ENCODE results near the gene EVA1C. TPM values are rescaled to one million over a fixed set of nuclear protein-coding genes. Genes with fewer than 3 reads are reported as not detected.
A peak's percentile ranks its signal among the peaks of the same experiment; 100 is the strongest.
"Not testable (repeated sequence)": the region's sequence is repeated elsewhere in the genome, so short reads cannot be mapped to it uniquely, and the experiment has no call there.

EVA1C gene
- total RNA-seq, 1 donor from 2014 or later = 2.1 TPM

- H3K27me3 Mint-ChIP-seq (ENCODE audit: low read depth) = peaks cover 16% of the 10 kb centered on the region
- no peak overlapping the region for H3K27ac Mint-ChIP-seq
- no peak for DNase-seq (ENCODE audit: low spot score in 2 of 2, unreplicated experiment in 2 of 2)
- TF ChIP-seq, protein P1, sequence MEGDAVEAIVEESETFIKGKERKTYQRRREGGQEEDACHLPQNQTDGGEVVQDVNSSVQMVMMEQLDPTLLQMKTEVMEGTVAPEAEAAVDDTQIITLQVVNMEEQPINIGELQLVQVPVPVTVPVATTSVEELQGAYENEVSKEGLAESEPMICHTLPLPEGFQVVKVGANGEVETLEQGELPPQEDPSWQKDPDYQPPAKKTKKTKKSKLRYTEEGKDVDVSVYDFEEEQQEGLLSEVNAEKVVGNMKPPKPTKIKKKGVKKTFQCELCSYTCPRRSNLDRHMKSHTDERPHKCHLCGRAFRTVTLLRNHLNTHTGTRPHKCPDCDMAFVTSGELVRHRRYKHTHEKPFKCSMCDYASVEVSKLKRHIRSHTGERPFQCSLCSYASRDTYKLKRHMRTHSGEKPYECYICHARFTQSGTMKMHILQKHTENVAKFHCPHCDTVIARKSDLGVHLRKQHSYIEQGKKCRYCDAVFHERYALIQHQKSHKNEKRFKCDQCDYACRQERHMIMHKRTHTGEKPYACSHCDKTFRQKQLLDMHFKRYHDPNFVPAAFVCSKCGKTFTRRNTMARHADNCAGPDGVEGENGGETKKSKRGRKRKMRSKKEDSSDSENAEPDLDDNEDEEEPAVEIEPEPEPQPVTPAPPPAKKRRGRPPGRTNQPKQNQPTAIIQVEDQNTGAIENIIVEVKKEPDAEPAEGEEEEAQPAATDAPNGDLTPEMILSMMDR (IDR thresholded peaks at IDR 0.05; ENCODE audit: unreplicated experiment) = no peak
- H3K9me3 Mint-ChIP-seq = peaks cover 13% of the 10 kb centered on the region
- H3K4me3 Mint-ChIP-seq = no peak overlapping the region
- peaks cover 36% of the 10 kb centered on the region for H3K4me1 Mint-ChIP-seq
- H3K36me3 Mint-ChIP-seq = peaks cover 9% of the 10 kb centered on the region
Measured at GRCh38 chr21:32426592-32427051, 14.1 kb downstream of the EVA1C start.

GRCh38 chr21:32427958-32428623 lies 15.6 kb downstream of the EVA1C start:
- no peak for DNase-seq (ENCODE audit: low spot score in 2 of 2, unreplicated experiment in 2 of 2)
- H3K27me3 Mint-ChIP-seq (ENCODE audit: low read depth) = peaks cover 12% of the 10 kb centered on the region
- TF ChIP-seq, protein P1 (IDR thresholded peaks at IDR 0.05; ENCODE audit: unreplicated experiment) = no peak
- no peak overlapping the region for H3K4me3 Mint-ChIP-seq
- peaks cover 12% of the 10 kb centered on the region for H3K9me3 Mint-ChIP-seq
- H3K27ac Mint-ChIP-seq = peak overlapping the region; percentile 90
- H3K4me1 Mint-ChIP-seq = peaks cover 36% of the 10 kb centered on the region
- peaks cover 4% of the 10 kb centered on the region for H3K36me3 Mint-ChIP-seq

DNA sequence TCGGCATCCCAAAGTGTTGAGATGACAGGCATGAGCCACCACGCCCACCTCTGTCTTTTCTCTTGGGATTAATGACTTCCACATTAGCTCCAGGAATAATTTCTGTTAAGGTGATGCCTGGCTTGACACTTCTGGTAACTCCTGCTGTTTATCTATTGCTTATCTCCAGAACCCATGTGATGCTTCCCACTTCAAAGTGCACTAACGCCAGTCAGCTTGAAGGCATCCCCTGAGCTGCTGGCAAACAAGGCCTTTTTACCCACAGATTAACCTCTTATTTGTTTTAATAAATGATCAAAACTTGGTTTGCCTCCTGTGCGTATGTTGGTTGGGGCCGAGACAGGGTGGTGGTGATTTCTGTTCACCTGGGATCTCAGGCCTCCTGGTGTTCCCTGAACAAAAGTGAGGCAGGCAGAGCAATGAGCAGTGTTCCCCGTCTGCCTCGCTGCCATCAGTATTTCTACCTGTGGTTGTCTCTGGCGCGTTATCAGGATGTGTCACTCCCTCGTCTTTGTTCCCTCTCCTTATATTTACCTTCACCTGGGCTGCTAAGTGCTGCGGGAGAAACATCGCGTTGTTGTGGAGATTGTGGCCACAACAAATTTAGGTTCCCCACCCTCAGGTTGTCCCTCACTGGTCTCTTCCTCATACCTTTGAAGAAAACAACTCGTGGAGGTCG lies 20.6 kb downstream of the EVA1C start:
- not testable (repeated sequence) for H3K4me1 Mint-ChIP-seq; H3K4me3 Mint-ChIP-seq; H3K27ac Mint-ChIP-seq; H3K36me3 Mint-ChIP-seq; DNase-seq (ENCODE audit: low spot score in 2 of 2, unreplicated experiment in 2 of 2)
- Mint-ChIP-seq H3K9me3 (peaks cover 11% of the 10 kb centered on the region), H3K27me3 (ENCODE audit: low read depth) (peaks cover 11% of the 10 kb centered on the region)

DNA sequence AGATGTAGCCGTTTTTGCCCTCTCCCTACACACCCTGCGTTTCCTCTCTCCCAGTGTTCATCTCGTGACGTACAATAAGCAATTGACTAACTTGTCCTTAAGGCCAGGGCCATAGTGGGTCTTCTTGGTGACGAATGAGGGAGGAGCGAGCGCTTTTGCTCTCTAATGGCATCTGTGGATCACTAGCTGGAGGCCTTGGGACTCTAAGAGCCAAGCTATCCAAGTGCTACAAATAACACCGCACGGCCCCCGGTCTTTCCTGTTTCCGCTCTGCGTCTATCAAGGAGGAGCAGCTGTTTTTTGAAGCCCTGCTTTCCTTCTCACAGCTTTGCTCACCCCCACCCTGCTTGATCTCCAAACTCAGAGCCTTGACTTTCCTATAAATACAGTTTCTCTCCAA lies 25.2 kb downstream of the EVA1C start:
- Mint-ChIP-seq H3K27ac (no peak overlapping the region), H3K36me3 (no peaks in the 10 kb centered on the region), H3K27me3 (ENCODE audit: low read depth) (peaks cover 31% of the 10 kb centered on the region), H3K4me1 (no peaks in the 10 kb centered on the region), H3K4me3 (no peak overlapping the region), H3K9me3 (no peaks in the 10 kb centered on the region)
- TF ChIP-seq, protein P1 (IDR thresholded peaks at IDR 0.05; ENCODE audit: unreplicated experiment) = no peak
- no peak for DNase-seq (ENCODE audit: low spot score in 2 of 2, unreplicated experiment in 2 of 2)

DNA sequence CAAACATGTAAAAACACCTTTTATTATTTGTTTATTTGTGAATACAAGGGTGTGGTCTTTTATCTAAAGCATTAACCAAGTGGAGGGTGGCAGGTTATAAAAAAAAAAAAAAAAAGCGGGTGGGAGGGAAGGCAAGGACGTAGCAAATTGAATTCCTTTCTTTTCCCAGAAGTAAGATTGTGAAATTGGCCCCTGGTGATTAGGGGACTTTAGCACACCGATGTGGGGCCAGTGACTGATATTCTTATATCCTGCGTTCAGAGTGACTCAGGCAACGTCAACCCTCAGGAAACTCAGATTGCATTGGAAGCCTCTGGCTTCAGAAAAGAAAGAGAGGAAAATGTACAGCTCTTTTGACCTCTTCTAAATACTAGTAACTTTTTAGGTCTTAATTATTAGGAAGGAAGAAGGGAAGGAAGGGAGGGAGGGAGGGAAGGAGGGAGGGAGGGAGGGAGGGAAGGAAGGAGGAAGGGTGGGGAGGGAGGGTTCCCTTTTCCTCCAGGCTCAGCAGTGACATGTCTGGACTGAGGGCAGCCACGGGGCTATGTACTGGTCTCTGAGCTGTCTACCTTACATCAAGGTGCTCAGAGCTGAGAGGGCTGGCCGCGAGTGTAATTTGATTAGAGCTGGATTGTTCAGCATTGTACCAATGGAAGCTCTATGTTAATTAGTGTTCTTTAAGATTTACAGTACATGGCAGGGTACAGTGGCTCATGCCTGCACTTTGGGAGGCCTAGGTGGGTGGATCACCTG lies 30.2 kb downstream of the EVA1C start:
- Mint-ChIP-seq H3K36me3 (peaks cover 1% of the 10 kb centered on the region), H3K4me1 (no peaks in the 10 kb centered on the region), H3K27me3 (ENCODE audit: low read depth) (peaks cover 40% of the 10 kb centered on the region), H3K4me3 (no peak overlapping the region), H3K9me3 (peaks cover 11% of the 10 kb centered on the region), H3K27ac (no peak overlapping the region)
- TF ChIP-seq, protein P1 (IDR thresholded peaks at IDR 0.05; ENCODE audit: unreplicated experiment) = no peak
- no peak for DNase-seq (ENCODE audit: low spot score in 2 of 2, unreplicated experiment in 2 of 2)

- DNase-seq (ENCODE audit: low spot score in 2 of 2, unreplicated experiment in 2 of 2) = no peak
- TF ChIP-seq, protein P1 (IDR thresholded peaks at IDR 0.05; ENCODE audit: unreplicated experiment) = no peak
- no peaks in the 10 kb centered on the region for H3K4me1 Mint-ChIP-seq
Measured at GRCh38 chr21:32445101-32445500, 32.6 kb downstream of the EVA1C start.

DNA sequence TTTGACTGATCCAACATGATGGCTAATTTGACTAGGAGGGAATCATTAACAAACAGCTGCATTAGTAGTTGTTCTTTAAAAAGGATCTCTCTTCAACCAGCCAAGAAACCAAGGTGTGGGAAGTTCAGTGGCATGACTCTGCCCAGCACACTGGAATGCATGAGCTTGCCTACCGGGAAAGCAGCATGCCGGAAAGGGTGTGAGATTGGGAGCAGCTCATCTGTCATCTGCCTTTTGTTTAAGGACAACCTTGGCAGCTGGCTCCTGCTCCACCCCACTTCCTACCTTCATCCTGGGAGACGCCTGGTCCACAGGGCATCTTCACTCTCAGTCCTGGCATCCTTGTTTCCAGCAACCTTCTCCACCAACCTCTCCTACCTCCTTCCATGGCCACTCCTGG lies 33.9 kb downstream of the EVA1C start:
- H3K36me3 Mint-ChIP-seq; H3K27ac Mint-ChIP-seq; DNase-seq (ENCODE audit: low spot score in 2 of 2, unreplicated experiment in 2 of 2); H3K4me1 Mint-ChIP-seq; H3K4me3 Mint-ChIP-seq: not testable (repeated sequence)
- H3K27me3 Mint-ChIP-seq (ENCODE audit: low read depth) = peaks cover 17% of the 10 kb centered on the region
- peaks cover 11% of the 10 kb centered on the region for H3K9me3 Mint-ChIP-seq

More at GRCh38 chr21:32445101-32445500, 32.6 kb downstream of the EVA1C start:
- Mint-ChIP-seq H3K27ac (no peak overlapping the region), H3K4me3 (no peak overlapping the region), H3K27me3 (ENCODE audit: low read depth) (peaks cover 27% of the 10 kb centered on the region), H3K36me3 (peaks cover 1% of the 10 kb centered on the region), H3K9me3 (peaks cover 11% of the 10 kb centered on the region)

Data from mesothelial cell of epicardium (in vitro differentiated cells).